Measurements from ENCODE around the gene ZDHHC4.
"Not testable (repeated sequence)": the region's sequence is repeated elsewhere in the genome, so short reads cannot be mapped to it uniquely, and the experiment has no call there.

Gene ZDHHC4

DNA sequence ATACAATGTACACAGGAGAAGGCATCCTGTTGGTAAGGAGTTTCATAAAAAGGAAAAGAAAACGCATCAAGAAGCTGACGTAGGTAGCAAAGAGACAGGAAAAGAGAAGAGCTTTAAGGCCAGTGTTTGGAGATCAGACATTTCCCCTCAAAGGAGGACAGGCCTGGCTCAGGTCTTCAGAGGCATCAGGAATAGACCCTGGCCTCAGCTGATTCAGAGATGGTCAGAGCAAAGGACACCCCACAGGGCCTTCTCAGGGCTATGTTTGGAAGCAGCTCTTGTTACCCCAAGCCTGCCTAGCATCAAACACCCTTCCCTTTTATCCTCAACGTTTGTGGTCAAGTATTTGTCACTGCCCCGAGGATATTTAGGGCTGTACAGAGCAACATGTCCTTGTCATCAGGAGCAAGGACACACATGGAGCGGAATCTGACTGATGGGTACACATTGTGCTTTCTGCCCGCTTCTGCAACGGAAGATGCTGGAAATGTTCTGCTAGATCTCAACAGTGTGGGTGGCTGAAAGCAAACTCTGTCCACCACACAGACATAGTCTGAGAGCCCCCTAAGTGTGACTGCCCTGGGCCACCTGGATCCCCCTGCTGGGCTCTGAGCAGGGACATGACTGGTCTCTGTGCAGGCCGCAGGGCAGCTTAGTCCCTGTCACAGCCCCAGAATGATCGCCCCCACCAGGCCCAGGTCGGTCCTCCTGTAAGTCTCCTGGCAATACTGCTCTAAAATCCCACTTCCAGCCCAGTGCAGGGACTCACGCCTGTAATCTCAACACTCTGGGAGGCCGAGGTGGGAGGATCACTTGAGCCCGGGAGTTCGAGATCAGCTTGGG is 1.0 kb upstream of the ZDHHC4 start:
- H3K4me3 ChIP-seq (ENCODE audit: low read length): peak overlapping the region; percentile 70
- no peak for TF ChIP-seq ZNF274 (IDR thresholded peaks at IDR 0.05; ENCODE audit: low read depth, low read length)

- H3K4me3 ChIP-seq (ENCODE audit: low read length): peak overlapping the region; percentile 89
Measured at GRCh38 chr7:6576867-6577368, 336 bp upstream of the ZDHHC4 start.

- H3K4me3 ChIP-seq (ENCODE audit: low read length): peak overlapping the region; percentile 89; the same call in 1 of the 2 replicates
- no peak for TF ChIP-seq ZNF274 (IDR thresholded peaks at IDR 0.05; ENCODE audit: low read depth, low read length)
Measured at GRCh38 chr7:6578114-6579084, 1.1 kb downstream of the ZDHHC4 start.

GRCh38 chr7:6579446-6579845 is 2.2 kb downstream of the ZDHHC4 start:
- no peak for TF ChIP-seq ZNF274 (IDR thresholded peaks at IDR 0.05; ENCODE audit: low read depth, low read length)
- no peak overlapping the region for H3K4me3 ChIP-seq (ENCODE audit: low read length)

GRCh38 chr7:6585746-6586432 is 8.6 kb downstream of the ZDHHC4 start:
- not testable (repeated sequence) for H3K4me3 ChIP-seq (ENCODE audit: low read length)

DNA sequence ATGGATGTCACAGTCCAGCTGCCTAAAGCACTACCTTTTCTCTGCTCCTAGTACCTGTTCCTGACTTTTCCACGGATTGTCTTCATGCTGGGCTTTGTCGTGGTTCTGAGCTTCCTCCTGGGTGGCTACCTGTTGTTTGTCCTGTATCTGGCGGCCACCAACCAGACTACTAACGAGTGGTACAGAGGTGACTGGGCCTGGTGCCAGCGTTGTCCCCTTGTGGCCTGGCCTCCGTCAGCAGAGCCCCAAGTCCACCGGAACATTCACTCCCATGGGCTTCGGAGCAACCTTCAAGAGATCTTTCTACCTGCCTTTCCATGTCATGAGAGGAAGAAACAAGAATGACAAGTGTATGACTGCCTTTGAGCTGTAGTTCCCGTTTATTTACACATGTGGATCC is 11.3 kb downstream of the ZDHHC4 start:
- no peak for TF ChIP-seq ZNF274 (IDR thresholded peaks at IDR 0.05; ENCODE audit: low read depth, low read length)
- H3K4me3 ChIP-seq (ENCODE audit: low read length): no peak overlapping the region

GRCh38 chr7:6589151-6589828 is 12.0 kb downstream of the ZDHHC4 start:
- H3K4me3 ChIP-seq (ENCODE audit: low read length): no peak overlapping the region
- TF ChIP-seq ZNF274 (IDR thresholded peaks at IDR 0.05; ENCODE audit: low read depth, low read length): no peak

DNA sequence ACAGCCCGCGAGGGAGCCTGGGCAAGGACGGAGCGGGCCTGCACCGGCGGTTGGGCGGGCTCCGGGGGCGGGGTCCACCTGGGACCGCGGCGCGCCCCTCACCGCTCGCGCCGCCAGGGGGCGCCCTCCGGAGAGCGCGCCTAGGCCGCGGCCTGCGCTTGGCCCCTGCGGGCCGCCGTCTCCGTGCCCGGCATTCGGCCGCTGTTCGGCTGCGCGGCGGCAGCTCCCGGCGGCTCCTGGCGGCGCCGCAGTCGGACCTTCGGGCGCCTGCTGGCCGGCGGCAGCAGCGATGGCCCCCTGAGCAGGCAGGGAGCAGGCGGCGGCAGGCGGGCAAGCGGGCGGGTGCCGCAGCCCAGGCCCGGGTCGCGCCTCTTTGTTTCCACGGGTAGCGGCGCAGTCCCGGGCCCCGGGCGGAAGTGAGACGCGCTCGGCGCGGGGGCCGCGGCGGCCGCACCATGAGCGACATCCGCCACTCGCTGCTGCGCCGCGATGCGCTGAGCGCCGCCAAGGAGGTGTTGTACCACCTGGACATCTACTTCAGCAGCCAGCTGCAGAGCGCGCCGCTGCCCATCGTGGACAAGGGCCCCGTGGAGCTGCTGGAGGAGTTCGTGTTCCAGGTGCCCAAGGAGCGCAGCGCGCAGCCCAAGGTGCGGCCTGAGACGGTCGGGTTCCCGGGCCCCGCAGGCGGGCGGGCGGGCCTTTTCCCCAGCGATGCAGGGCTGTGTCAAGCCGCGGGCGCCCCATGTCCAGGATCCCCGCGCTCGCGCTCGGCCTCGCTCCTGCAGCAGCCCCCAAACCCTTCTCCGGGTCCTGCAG is 12.8 kb downstream of the ZDHHC4 start, which contains the start of gene INTS15:
Gene INTS15 (plus strand): TSS at position 193 of the 816 bp plus-strand sequence. CDS start 263 bp downstream, at position 456.
- TF ChIP-seq ZNF274 (IDR thresholded peaks at IDR 0.05; ENCODE audit: low read depth, low read length): no peak
- peak within 1 kb of the TSS; percentile 92 for H3K4me3 ChIP-seq (ENCODE audit: low read length)

DNA sequence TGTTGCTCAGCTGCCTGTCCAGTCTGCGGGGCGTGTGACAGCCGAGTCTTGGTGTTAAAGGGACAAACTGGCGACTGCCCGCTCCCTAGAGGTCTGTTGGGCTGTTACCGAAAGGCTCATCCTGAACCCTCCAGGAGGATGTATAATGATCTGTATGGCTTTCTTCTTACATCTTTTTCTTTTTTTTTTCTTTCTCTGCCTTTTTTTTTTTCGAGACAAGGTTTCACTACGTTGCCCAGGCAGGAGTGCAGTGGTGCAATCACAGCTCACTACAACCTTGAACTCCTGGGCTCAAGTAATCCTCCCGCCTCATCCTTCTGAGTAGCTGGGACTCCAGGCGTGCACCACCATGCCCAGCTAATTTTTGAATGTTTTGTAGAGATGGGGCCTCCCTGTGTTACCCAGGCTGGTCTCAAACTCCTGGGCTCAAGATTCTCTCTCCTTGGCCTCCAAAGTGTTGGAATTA is 13.4 kb downstream of the ZDHHC4 start:
- H3K4me3 ChIP-seq (ENCODE audit: low read length): peak overlapping the region; percentile 92
- TF ChIP-seq ZNF274 (IDR thresholded peaks at IDR 0.05; ENCODE audit: low read depth, low read length): no peak

- no peak for TF ChIP-seq ZNF274 (IDR thresholded peaks at IDR 0.05; ENCODE audit: low read depth, low read length)
- no peak overlapping the region for H3K4me3 ChIP-seq (ENCODE audit: low read length)
Measured at GRCh38 chr7:6600093-6600492, 22.8 kb downstream of the ZDHHC4 start.

DNA sequence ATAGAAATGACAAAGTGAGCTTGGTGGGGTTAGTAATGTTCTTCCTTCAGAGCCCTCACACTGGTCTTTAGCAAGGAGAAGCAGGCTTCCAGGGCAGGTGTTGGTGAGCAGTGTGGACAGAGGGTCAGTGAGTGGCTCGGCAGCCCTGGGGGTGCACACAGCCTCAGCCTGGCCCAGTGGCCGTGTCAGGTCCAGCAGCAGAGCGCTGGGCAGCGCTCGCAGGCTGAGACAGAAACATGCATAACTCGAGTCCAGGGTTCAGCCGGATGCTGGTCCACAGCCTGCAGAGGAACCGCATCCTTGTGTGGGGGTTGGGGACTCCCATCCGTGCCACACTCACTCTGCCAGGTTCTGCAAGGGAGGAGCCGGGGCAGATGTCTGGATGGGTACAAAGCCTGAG is 27.2 kb downstream of the ZDHHC4 start:
- no peak for TF ChIP-seq ZNF274 (IDR thresholded peaks at IDR 0.05; ENCODE audit: low read depth, low read length)
- H3K4me3 ChIP-seq (ENCODE audit: low read length): no peak overlapping the region

GRCh38 chr7:6606866-6607583 is 29.8 kb downstream of the ZDHHC4 start:
- no peak for TF ChIP-seq ZNF274 (IDR thresholded peaks at IDR 0.05; ENCODE audit: low read depth, low read length)
- no peak overlapping the region for H3K4me3 ChIP-seq (ENCODE audit: low read length)

All from GM08714 (cell line).